HEK293 (cell line): ENCODE data around the gene ERG.

Experiments used
- ZNF335 ChIP-seq: fragments of 450-650 bp; formaldehyde crosslinking; conservative IDR thresholded peaks from 2 replicates; pipeline ENCODE4 v1.5.1; 2016; ENCODE audit warnings: missing biosample characterization, missing genetic modification characterization
- TF ChIP-seq, protein P1 (sequence below): fragments of 450-650 bp; formaldehyde crosslinking; IDR thresholded peaks from 2 replicates; pipeline ENCODE4 v1.5.1; 2016; ENCODE audit warnings: missing biosample characterization, missing genetic modification characterization

DNA sequence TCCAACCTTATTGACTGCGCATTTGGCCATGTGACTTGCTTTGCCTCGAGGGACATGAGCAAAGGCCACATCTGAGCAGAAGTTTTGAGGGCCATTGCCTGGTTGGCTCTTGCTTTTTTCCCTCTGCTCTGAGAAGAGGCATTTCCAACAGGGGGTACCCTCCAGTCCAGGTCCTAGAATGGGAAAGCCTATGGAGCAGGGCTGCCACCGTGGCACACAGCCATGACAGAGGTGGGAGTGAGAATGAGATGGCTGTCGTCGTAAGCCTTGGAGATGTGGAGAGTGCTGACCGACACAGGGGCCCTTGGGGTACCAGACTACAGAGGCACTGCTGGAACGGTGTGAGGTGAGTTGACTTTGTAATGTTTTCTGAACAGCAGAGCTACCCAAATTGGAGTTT is 138.4 kb downstream of the ERG start:
- TF ChIP-seq ZNF335 (tag by site-specific recombination) = no peak
- TF ChIP-seq, protein P1, sequence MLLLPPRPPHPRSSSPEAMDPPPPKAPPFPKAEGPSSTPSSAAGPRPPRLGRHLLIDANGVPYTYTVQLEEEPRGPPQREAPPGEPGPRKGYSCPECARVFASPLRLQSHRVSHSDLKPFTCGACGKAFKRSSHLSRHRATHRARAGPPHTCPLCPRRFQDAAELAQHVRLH (tag by site-specific recombination) = no peak
